HepG2 (cell line): ENCODE measurements around the gene STIP1. TPM values are rescaled to one million over a fixed set of nuclear protein-coding genes. Genes with fewer than 3 reads are reported as not detected.

ENCODE experiments used
- HOXD1 ChIP-seq: sonication (generic); formaldehyde crosslinking; IDR thresholded peaks from 2 replicates; pipeline ENCODE4 v1.5.0; 2020; ENCODE audit warnings: missing genetic modification reagents
- MZF1 ChIP-seq: sonication (generic); formaldehyde crosslinking; IDR thresholded peaks from 2 replicates; pipeline ENCODE4 v1.8.1; 2023; ENCODE audit warnings: mild to moderate bottlenecking, missing genetic modification reagents, borderline replicate concordance
- POLR2A ChIP-seq, 2 experiments: IDR thresholded peaks; 2 replicates each; pipeline ENCODE4 v1.6.1; 2011; ENCODE audit warnings: low read depth in 2 of 2, low read length in 2 of 2, mild to moderate bottlenecking in 1 of 2, moderate library complexity in 1 of 2; ENCODE audit not compliant: insufficient read depth in 1 of 2
- RAD51 ChIP-seq: fragments of 450-650 bp; IDR thresholded peaks from 2 replicates; pipeline ENCODE4 v1.6.1; 2016; ENCODE audit warnings: borderline replicate concordance
- ZMYM2 ChIP-seq: sonication (generic); formaldehyde crosslinking; IDR thresholded peaks from 2 replicates; pipeline ENCODE4 v1.8.0; 2022; ENCODE audit warnings: mild to moderate bottlenecking, missing genetic modification reagents
- polyA plus RNA-seq, 8 experiments: library from polyadenylated mRNA; depleted of rRNA in 3 of 8; stranded (reverse) in 7 of 8; unstranded in 1 of 8; fragments of >200 nt; fragmentation: Illumina TruSeq in 4 of 8; extraction: Trizol in 4 of 8; gene quantifications; 2 replicates each; pipeline versions ENCODE4 v1.2.1 to v1.2.3, GENCODE V29; 2011 to 2016; ENCODE audit warnings: low read depth in 4 of 8, missing spikeins in 1 of 8, mixed read lengths in 1 of 8; ENCODE audit not compliant: insufficient read depth in 1 of 8
- total RNA-seq, 5 experiments: library from RNA; depleted of rRNA; stranded (reverse); fragments of >200 nt; fragmentation: Illumina TruSeq; extraction: Trizol; gene quantifications; 2 replicates each; pipeline ENCODE4 v1.2.3, GENCODE V29; 2016; ENCODE audit warnings: low read depth in 1 of 5
- TF ChIP-seq, protein P1 (sequence below): sonication (generic); formaldehyde crosslinking; IDR thresholded peaks from 2 replicates; pipeline ENCODE4 v1.4.0; 2020; ENCODE audit warnings: missing genetic modification reagents
- TF ChIP-seq, protein P2 (sequence below): sonication (generic); formaldehyde crosslinking; IDR thresholded peaks from 2 replicates; pipeline ENCODE4 v1.5.1; 2020; ENCODE audit warnings: mild to moderate bottlenecking, missing genetic modification reagents, borderline replicate concordance
- TF ChIP-seq, protein P3 (sequence below): sonication (generic); formaldehyde crosslinking; IDR thresholded peaks from one replicate; pipeline ENCODE4 v1.5.1; 2020; ENCODE audit warnings: mild to moderate bottlenecking, missing genetic modification reagents; ENCODE audit errors: not compliant biosample characterization
- TF ChIP-seq, protein P4 (sequence below): sonication (generic); formaldehyde crosslinking; conservative IDR thresholded peaks from 2 replicates; pipeline ENCODE4 v1.8.0; 2022; ENCODE audit warnings: missing genetic modification reagents

Gene STIP1
- total and polyA plus RNA-seq, 2 of the 13 experiments (the other 11 are each of a cell fraction or from before 2014, with no cell fraction given), result 81.1 to 217 TPM

DNA sequence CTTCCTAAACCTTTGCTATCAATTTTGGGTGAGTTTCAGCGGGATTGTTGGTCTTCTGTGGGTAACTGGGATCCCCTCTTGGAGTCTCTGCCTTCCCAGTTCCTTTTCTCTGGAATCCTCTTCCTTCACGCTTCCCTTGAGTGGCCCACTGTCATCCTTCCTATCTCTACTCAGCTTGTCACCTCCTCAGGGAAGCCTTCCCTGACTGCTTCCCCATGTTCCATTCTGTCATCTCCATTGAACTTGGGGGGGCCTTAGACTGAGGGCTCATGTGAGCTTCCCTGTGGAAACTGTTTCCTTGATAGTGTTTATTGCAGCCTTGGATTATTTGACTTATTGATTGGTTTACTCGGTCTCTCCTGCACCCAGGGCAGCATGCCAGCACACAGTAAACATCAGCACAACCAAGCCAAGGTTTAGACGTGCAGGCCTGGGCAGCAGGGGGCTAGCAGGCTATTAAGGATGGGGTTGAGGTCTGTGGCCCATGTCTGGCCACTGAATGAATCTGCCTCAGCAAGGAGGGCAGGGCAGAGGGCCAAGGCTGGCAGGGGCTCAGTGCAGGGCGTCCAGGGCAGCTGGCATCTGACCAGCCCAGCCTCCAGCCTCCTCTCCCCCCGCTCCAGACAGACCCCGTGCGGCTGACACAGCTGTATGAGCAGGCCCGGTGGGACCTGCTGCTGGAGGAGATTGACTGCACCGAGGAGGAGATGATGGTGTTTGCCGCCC, 32.8 kb downstream of the STIP1 start (continued):
- TF ChIP-seq, protein P1, sequence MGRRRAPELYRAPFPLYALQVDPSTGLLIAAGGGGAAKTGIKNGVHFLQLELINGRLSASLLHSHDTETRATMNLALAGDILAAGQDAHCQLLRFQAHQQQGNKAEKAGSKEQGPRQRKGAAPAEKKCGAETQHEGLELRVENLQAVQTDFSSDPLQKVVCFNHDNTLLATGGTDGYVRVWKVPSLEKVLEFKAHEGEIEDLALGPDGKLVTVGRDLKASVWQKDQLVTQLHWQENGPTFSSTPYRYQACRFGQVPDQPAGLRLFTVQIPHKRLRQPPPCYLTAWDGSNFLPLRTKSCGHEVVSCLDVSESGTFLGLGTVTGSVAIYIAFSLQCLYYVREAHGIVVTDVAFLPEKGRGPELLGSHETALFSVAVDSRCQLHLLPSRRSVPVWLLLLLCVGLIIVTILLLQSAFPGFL (CRISPR knock-in tag), result no peak
- TF ChIP-seq ZMYM2, result no peak
- no peak for TF ChIP-seq HOXD1 (CRISPR knock-in tag)
- TF ChIP-seq, protein P2, sequence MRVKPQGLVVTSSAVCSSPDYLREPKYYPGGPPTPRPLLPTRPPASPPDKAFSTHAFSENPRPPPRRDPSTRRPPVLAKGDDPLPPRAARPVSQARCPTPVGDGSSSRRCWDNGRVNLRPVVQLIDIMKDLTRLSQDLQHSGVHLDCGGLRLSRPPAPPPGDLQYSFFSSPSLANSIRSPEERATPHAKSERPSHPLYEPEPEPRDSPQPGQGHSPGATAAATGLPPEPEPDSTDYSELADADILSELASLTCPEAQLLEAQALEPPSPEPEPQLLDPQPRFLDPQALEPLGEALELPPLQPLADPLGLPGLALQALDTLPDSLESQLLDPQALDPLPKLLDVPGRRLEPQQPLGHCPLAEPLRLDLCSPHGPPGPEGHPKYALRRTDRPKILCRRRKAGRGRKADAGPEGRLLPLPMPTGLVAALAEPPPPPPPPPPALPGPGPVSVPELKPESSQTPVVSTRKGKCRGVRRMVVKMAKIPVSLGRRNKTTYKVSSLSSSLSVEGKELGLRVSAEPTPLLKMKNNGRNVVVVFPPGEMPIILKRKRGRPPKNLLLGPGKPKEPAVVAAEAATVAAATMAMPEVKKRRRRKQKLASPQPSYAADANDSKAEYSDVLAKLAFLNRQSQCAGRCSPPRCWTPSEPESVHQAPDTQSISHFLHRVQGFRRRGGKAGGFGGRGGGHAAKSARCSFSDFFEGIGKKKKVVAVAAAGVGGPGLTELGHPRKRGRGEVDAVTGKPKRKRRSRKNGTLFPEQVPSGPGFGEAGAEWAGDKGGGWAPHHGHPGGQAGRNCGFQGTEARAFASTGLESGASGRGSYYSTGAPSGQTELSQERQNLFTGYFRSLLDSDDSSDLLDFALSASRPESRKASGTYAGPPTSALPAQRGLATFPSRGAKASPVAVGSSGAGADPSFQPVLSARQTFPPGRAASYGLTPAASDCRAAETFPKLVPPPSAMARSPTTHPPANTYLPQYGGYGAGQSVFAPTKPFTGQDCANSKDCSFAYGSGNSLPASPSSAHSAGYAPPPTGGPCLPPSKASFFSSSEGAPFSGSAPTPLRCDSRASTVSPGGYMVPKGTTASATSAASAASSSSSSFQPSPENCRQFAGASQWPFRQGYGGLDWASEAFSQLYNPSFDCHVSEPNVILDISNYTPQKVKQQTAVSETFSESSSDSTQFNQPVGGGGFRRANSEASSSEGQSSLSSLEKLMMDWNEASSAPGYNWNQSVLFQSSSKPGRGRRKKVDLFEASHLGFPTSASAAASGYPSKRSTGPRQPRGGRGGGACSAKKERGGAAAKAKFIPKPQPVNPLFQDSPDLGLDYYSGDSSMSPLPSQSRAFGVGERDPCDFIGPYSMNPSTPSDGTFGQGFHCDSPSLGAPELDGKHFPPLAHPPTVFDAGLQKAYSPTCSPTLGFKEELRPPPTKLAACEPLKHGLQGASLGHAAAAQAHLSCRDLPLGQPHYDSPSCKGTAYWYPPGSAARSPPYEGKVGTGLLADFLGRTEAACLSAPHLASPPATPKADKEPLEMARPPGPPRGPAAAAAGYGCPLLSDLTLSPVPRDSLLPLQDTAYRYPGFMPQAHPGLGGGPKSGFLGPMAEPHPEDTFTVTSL, result no peak
- TF ChIP-seq MZF1 (CRISPR knock-in tag), result no peak
- TF ChIP-seq, protein P3, sequence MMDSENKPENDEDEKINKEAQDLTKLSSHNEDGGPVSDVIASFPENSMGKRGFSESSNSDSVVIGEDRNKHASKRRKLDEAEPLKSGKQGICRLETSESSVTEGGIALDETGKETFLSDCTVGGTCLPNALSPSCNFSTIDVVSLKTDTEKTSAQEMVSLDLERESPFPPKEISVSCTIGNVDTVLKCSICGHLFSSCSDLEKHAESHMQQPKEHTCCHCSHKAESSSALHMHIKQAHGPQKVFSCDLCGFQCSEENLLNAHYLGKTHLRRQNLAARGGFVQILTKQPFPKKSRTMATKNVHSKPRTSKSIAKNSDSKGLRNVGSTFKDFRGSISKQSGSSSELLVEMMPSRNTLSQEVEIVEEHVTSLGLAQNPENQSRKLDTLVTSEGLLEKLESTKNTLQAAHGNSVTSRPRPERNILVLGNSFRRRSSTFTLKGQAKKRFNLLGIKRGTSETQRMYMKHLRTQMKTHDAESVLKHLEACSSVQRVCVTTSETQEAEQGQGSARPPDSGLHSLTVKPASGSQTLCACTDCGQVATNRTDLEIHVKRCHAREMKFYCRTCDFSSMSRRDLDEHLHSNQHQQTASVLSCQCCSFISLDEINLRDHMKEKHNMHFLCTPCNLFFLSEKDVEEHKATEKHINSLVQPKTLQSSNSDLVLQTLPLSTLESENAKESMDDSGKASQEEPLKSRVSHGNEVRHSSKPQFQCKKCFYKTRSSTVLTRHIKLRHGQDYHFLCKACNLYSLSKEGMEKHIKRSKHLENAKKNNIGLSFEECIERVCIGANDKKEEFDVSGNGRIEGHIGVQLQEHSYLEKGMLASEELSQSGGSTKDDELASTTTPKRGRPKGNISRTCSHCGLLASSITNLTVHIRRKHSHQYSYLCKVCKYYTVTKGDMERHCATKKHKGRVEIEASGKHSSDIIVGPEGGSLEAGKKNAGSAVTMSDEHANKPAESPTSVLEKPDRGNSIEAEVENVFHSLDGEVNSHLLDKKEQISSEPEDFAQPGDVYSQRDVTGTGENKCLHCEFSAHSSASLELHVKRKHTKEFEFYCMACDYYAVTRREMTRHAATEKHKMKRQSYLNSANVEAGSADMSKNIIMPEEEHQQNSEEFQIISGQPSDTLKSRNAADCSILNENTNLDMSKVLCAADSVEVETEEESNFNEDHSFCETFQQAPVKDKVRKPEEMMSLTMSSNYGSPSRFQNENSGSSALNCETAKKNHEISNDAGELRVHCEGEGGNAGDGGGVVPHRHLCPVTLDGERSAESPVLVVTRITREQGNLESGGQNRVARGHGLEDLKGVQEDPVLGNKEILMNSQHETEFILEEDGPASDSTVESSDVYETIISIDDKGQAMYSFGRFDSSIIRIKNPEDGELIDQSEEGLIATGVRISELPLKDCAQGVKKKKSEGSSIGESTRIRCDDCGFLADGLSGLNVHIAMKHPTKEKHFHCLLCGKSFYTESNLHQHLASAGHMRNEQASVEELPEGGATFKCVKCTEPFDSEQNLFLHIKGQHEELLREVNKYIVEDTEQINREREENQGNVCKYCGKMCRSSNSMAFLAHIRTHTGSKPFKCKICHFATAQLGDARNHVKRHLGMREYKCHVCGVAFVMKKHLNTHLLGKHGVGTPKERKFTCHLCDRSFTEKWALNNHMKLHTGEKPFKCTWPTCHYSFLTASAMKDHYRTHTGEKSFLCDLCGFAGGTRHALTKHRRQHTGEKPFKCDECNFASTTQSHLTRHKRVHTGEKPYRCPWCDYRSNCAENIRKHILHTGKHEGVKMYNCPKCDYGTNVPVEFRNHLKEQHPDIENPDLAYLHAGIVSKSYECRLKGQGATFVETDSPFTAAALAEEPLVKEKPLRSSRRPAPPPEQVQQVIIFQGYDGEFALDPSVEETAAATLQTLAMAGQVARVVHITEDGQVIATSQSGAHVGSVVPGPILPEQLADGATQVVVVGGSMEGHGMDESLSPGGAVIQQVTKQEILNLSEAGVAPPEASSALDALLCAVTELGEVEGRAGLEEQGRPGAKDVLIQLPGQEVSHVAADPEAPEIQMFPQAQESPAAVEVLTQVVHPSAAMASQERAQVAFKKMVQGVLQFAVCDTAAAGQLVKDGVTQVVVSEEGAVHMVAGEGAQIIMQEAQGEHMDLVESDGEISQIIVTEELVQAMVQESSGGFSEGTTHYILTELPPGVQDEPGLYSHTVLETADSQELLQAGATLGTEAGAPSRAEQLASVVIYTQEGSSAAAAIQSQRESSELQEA (CRISPR knock-in tag), result no peak
- no peak for TF ChIP-seq RAD51
- TF ChIP-seq, protein P4, sequence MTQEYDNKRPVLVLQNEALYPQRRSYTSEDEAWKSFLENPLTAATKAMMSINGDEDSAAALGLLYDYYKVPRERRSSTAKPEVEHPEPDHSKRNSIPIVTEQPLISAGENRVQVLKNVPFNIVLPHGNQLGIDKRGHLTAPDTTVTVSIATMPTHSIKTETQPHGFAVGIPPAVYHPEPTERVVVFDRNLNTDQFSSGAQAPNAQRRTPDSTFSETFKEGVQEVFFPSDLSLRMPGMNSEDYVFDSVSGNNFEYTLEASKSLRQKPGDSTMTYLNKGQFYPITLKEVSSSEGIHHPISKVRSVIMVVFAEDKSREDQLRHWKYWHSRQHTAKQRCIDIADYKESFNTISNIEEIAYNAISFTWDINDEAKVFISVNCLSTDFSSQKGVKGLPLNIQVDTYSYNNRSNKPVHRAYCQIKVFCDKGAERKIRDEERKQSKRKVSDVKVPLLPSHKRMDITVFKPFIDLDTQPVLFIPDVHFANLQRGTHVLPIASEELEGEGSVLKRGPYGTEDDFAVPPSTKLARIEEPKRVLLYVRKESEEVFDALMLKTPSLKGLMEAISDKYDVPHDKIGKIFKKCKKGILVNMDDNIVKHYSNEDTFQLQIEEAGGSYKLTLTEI (CRISPR knock-in tag), result no peak
- no peak for TF ChIP-seq POLR2A (IDR thresholded peaks at IDR 0.05; ENCODE audit: insufficient read depth in 1 of 2, low read depth in 2 of 2, low read length in 2 of 2)
